Muscle layer of colon (tissue), 2 donors: ENCODE data around the gene PARP12.

ENCODE experiments used
- H3K27ac ChIP-seq: one replicate; pipeline ENCODE4 v1.7.0; 2013; ENCODE audit warnings: low read depth, mild to moderate bottlenecking, low read length, moderate library complexity
- H3K27me3 ChIP-seq, 2 donors: one replicate each; pipeline ENCODE4 v1.7.0; 2013; ENCODE audit warnings: low read length in 2 of 2, mild to moderate bottlenecking in 2 of 2; ENCODE audit not compliant: insufficient read depth in 2 of 2, control insufficient read depth in 1 of 2
- H3K36me3 ChIP-seq: one replicate; pipeline ENCODE4 v1.7.0; 2013; ENCODE audit warnings: mild to moderate bottlenecking, low read length; ENCODE audit not compliant: insufficient read depth
- H3K4me1 ChIP-seq: one replicate; pipeline ENCODE4 v1.7.0; 2013; ENCODE audit warnings: mild to moderate bottlenecking, low read length; ENCODE audit not compliant: insufficient read depth
- H3K4me3 ChIP-seq, 2 donors: one replicate each; pipeline ENCODE4 v1.7.0; 2013; ENCODE audit warnings: low read length in 2 of 2, low read depth in 1 of 2, mild to moderate bottlenecking in 1 of 2, moderate library complexity in 1 of 2
- H3K9ac ChIP-seq: one replicate; pipeline ENCODE4 v1.7.0; 2013; ENCODE audit warnings: low read length
- H3K9me3 ChIP-seq: one replicate; pipeline ENCODE4 v1.7.0; 2013; ENCODE audit warnings: mild to moderate bottlenecking, low read length
- donor health status: abdominal sarcoma.
- donor health status: Adenocarcinoma of cecum.

Gene PARP12

GRCh38 chr7:140019606-140020005 lies 43.1 kb downstream of the PARP12 start:
- no peak overlapping the region for H3K27ac ChIP-seq
- no peaks in the 10 kb centered on the region for H3K9me3 ChIP-seq
- no peak overlapping the region for H3K4me3 ChIP-seq
- peaks cover 20% of the 10 kb centered on the region for H3K36me3 ChIP-seq
- no peak overlapping the region for H3K9ac ChIP-seq
- H3K27me3 ChIP-seq, result no peaks in the 10 kb centered on the region
- H3K4me1 ChIP-seq, result no peaks in the 10 kb centered on the region

- H3K4me1 ChIP-seq, result no peaks in the 10 kb centered on the region
- H3K36me3 ChIP-seq, result peaks cover 19% of the 10 kb centered on the region
- H3K9me3 ChIP-seq, result no peaks in the 10 kb centered on the region
- no peak overlapping the region for H3K27ac ChIP-seq
- H3K4me3 ChIP-seq, result no peak overlapping the region
- H3K9ac ChIP-seq, result no peak overlapping the region
- no peaks in the 10 kb centered on the region for H3K27me3 ChIP-seq
Measured at GRCh38 chr7:140019172-140019571, 43.6 kb downstream of the PARP12 start.

GRCh38 chr7:140018125-140019043 lies 44.4 kb downstream of the PARP12 start:
- Histone ChIP-seq H3K4me1 (no peaks in the 10 kb centered on the region), H3K36me3 (peaks cover 11% of the 10 kb centered on the region)

DNA sequence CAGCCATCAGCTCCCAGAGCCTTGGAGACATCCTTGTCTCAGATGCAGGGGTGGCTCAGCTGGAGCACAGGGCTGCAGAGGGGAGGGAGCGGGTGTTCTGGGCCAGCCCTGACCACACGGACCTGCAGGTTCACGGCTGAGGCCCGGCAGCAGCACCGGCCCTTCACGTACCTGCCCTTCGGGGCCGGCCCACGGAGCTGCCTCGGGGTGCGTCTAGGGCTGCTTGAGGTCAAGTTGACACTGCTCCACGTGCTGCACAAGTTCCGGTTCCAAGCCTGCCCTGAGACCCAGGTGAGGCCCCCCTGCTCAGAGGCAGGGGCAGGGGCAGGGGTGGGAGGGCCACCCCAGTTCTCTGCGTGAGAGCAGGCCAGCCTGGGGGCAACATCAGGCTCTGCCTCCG lies 45.2 kb downstream of the PARP12 start:
- peaks cover 2% of the 10 kb centered on the region for H3K36me3 ChIP-seq
- no peak overlapping the region for H3K9ac ChIP-seq
- no peaks in the 10 kb centered on the region for H3K9me3 ChIP-seq
- no peak overlapping the region for H3K4me3 ChIP-seq
- H3K27ac ChIP-seq, result no peak overlapping the region
- no peaks in the 10 kb centered on the region for H3K27me3 ChIP-seq
- no peaks in the 10 kb centered on the region for H3K4me1 ChIP-seq

More at GRCh38 chr7:140018125-140019043, 44.4 kb downstream of the PARP12 start:
- Histone ChIP-seq H3K27me3 (no peaks in the 10 kb centered on the region), H3K9ac (no peak overlapping the region), H3K27ac (no peak overlapping the region), H3K9me3 (no peaks in the 10 kb centered on the region), H3K4me3 (no peak overlapping the region)

DNA sequence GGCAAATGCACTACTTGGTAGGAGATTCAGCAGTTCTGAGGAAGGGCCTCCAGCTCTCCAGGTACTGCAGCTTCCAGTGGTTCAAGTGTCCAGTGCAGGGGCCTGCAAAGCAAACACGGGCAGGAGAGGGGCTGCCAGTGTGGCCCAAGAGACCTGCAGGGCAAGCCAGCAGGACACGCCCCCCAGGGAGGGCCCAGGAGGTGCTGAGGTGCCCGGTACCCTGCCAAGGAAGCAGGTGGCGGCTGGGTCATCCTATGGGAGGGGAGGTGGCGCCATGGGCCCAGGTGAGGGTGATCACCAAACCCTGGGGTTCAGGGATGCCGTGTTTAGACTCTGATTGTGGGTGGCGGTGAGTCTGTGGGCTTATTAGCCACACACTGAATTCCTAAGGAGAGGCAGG lies 45.7 kb downstream of the PARP12 start:
- no peaks in the 10 kb centered on the region for H3K4me1 ChIP-seq
- H3K36me3 ChIP-seq, result no peaks in the 10 kb centered on the region
- no peak overlapping the region for H3K27ac ChIP-seq
- H3K27me3 ChIP-seq, result no peaks in the 10 kb centered on the region
- no peak overlapping the region for H3K4me3 ChIP-seq
- H3K9ac ChIP-seq, result no peak overlapping the region
- no peaks in the 10 kb centered on the region for H3K9me3 ChIP-seq

DNA sequence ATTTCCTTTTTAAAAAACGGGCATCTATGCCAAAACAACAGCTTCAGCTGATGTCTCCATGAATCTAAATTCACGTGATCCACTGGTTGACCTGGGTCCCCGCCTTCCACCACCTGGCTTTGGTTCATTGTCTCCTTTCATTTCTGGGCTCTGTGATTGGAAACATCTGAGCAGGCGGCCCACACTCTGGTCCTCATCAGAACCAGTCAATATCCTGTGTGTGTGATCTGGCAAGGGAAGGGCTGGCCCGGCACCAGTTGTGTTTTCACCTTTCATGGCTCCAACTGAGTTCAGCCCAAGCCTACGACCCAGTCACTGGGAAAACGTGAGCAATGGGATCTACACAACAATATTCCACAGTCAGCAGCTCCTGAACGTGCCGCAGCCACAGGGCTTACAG lies 46.2 kb downstream of the PARP12 start:
- Histone ChIP-seq H3K4me1 (no peaks in the 10 kb centered on the region), H3K4me3 (no peak overlapping the region), H3K27me3 (no peaks in the 10 kb centered on the region), H3K9me3 (no peaks in the 10 kb centered on the region), H3K36me3 (no peaks in the 10 kb centered on the region), H3K9ac (no peak overlapping the region), H3K27ac (no peak overlapping the region)

DNA sequence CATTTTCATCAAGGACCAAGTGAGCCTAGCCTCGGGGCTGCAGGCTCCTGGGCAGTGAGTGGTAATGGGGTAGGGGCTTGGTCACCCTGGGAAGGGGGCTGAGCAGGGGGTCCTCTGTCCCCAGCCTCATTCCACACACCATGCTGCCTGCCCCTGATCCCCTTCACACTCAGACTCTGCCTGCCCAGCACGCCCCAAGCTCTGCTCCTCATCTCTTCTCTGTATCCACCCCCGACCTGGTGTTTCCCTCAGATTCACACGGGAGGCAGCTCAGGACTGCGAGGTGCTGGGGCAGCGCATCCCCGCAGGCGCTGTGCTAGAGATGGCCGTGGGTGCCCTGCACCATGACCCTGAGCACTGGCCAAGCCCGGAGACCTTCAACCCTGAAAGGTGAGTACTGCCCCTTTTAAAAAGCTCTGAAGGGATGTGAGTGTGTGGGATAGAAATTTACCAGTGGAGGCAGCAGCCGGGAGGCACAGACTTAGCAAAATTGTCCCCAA lies 47.2 kb downstream of the PARP12 start:
- no peaks in the 10 kb centered on the region for H3K9me3 ChIP-seq
- no peaks in the 10 kb centered on the region for H3K27me3 ChIP-seq
- H3K9ac ChIP-seq, result no peak overlapping the region
- no peaks in the 10 kb centered on the region for H3K4me1 ChIP-seq
- no peaks in the 10 kb centered on the region for H3K36me3 ChIP-seq
- H3K4me3 ChIP-seq, result no peak overlapping the region
- H3K27ac ChIP-seq, result no peak overlapping the region

GRCh38 chr7:140014123-140014522 lies 48.6 kb downstream of the PARP12 start:
- Histone ChIP-seq H3K4me1 (no peaks in the 10 kb centered on the region), H3K9ac (no peak overlapping the region), H3K36me3 (no peaks in the 10 kb centered on the region), H3K4me3 (no peak overlapping the region), H3K27me3 (no peaks in the 10 kb centered on the region), H3K9me3 (no peaks in the 10 kb centered on the region), H3K27ac (no peak overlapping the region)

DNA sequence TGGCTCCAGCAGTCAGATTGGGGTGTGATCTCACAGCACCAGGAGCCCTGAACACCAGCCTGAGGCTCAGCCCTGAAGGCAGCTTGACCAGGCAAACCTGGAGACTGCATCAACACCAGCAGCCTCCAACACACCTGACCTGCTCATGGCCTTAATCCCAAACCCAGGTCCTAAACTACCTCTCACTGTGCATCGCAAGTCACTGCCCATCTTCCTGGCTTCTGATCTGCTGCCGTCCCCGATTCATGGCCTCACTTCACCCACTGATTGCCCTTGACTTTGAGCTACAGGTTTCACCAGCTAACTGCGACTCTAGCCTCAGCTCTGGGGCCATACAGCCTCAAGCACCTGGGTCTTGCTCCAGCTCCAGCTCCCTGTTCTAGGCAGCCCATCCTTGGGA lies 49.1 kb downstream of the PARP12 start:
- Histone ChIP-seq H3K4me1 (no peaks in the 10 kb centered on the region), H3K27me3 (no peaks in the 10 kb centered on the region), H3K9ac (no peak overlapping the region), H3K27ac (no peak overlapping the region), H3K4me3 (no peak overlapping the region), H3K36me3 (no peaks in the 10 kb centered on the region), H3K9me3 (no peaks in the 10 kb centered on the region)

DNA sequence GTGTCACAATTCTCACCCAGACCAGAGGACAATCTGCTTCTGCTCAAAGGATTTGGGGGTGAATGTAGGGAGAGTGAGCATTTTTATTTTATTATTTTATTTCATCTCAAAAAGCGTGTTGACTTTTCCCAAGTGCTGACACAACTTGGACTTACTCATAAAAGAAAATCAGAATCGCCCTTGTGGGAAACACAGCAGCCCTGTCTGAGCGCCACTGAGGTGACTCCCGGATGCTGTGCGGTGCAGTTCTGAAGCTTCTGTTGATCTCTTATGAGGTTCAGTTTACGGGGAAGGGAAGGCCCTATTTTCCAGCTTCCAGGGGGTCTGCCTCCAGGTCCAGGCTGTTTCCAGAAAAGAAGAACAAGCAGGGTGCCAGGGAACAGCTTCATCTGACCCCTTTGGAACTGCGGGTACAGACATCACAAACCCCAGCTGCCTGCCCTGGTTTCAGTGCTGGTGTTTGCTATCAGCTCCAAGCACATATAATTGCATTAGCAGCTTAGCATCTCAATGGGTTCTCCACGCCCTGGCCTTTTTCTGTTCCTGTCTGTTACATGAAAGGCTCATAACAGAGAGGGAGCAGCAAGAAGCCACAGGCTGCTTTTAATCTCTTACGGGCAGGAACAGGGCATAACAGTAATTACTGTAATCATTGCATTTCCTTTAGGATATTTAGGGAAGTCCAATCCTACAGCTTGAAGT lies 52.4 kb downstream of the PARP12 start:
- no peak overlapping the region for H3K27ac ChIP-seq

DNA sequence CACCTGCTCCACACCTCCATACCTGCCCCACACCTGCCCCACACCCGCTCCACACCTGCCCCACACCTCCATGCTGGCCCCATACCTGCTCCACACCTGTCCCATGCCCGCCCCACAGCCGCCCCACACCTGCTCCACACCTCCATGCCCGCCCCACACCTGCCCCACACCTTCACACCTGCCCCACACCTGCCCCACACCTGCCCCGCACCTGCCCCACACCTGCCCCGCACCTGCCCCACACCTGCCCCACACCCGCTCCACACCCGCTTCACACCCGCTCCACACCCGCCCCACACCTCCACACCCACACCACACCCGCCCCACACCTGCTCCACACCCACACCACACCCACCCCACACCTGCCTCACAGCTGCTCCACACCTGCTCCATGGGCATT lies 53.0 kb downstream of the PARP12 start:
- Histone ChIP-seq H3K27me3 (no peaks in the 10 kb centered on the region), H3K4me3 (no peak overlapping the region), H3K27ac (no peak overlapping the region), H3K36me3 (no peaks in the 10 kb centered on the region), H3K4me1 (no peaks in the 10 kb centered on the region), H3K9ac (no peak overlapping the region), H3K9me3 (no peaks in the 10 kb centered on the region)

More for the DNA sequence above, 52.4 kb downstream of the PARP12 start:
- Histone ChIP-seq H3K36me3 (no peaks in the 10 kb centered on the region), H3K9ac (no peak overlapping the region), H3K27me3 (no peaks in the 10 kb centered on the region), H3K4me3 (no peak overlapping the region), H3K4me1 (no peaks in the 10 kb centered on the region), H3K9me3 (no peaks in the 10 kb centered on the region)
